Frontal cortex (tissue), 4 donors: ENCODE measurements around the gene FGR. TPM values are rescaled to one million over a fixed set of nuclear protein-coding genes. Genes with fewer than 3 reads are reported as not detected.

Experiments
- DNase-seq, 2 donors: peaks; one replicate each; pipeline ENCODE4 v3.0.0; 2012; ENCODE audit warnings: low spot score in 2 of 2
- FAIRE-seq: peaks from 2 replicates; lab custom pipeline; 2012; peaks lifted over from hg19 to GRCh38; lab: Jason Lieb, UNC
- total RNA-seq: library from RNA; depleted of rRNA; stranded (reverse); fragments of >200 nt; gene quantifications from one replicate; pipeline ENCODE4 v1.2.3, GENCODE V29; 2014
- donor health status: control.
- donor health status: control.
- donor health status: control.

Gene FGR
- total RNA-seq, 1 donor from 2014 or later = 0.41 TPM

DNA sequence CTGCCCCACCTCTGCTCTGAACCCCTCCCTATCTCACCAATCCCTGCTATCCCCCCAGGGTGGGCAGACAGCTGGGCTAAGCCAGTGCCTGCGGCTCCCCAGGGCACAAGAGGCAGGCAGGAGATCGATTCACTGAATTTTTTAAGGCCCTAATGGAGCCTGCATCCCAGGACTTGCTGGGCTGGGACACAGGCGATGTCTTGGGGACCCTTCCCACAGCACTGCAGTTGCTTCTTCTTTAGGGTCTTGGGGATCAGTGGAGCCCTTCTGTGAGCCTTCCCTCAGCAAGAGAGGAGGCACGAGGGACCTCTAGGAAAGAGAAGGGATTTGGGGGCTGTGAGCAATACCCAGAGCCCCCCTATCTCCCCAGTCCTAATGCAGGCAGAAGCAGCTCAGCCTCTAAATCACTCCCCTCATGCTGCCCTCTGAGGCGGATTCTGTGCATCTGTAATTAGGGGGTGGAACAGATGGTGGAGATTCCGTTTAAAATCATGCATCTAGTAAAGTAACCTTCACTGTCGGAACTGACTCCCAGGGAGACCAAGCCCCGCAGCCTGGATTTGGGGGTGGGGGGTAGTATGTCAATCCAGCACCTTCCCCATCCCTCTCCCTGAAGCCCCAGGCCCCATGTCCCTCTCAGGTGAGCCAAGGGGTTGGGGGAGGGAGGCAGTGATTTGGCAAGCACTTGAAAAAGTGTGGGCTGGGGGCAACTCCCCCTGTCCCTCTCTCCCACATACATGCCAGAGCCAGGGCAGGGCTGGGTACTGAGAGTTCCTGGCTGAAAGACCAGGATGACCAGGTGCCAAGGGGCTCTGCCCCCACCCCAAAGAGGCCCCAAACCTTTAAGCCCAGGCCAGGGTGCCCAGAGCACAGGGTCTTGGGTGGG lies 41.1 kb downstream of the FGR start:
- DNase-seq (no peak), FAIRE-seq (no peak)

DNA sequence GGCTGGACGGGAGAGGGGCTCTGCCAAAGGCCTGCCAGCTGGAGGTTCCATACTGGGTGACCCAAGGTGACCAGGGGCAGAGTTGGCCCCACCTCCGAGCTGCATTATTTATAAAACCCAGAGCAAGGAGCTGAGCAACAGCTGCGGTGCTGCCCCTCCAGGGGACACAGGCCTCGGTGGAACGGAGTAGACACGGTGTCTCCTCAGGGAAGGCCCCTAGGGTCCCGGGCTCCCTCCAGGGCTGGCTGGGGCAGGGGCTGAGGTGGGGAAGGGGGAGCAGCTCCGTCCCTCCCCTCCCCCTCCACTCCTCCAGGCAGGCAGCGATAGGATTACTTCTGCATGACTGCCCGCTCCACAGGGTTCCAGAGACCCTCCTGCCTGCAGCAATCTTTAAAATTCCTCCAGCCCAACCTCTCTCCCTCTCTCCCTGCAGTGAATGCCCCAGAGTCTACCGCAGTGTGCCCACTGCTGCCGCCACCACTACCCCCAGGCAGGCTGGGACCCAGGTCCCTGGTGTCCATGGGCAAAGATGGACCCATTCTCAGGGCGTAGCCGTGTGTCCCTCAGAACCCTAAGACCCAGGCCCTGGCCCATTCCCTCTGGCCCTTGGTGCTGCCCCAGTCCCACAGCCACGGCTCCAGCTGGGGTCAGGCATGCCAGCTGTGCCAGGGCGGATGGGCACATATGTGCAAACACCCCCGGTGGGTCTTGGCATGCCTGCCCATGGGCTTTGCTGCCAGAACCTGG lies 41.9 kb downstream of the FGR start:
- DNase-seq (no peak), FAIRE-seq (no peak)

DNA sequence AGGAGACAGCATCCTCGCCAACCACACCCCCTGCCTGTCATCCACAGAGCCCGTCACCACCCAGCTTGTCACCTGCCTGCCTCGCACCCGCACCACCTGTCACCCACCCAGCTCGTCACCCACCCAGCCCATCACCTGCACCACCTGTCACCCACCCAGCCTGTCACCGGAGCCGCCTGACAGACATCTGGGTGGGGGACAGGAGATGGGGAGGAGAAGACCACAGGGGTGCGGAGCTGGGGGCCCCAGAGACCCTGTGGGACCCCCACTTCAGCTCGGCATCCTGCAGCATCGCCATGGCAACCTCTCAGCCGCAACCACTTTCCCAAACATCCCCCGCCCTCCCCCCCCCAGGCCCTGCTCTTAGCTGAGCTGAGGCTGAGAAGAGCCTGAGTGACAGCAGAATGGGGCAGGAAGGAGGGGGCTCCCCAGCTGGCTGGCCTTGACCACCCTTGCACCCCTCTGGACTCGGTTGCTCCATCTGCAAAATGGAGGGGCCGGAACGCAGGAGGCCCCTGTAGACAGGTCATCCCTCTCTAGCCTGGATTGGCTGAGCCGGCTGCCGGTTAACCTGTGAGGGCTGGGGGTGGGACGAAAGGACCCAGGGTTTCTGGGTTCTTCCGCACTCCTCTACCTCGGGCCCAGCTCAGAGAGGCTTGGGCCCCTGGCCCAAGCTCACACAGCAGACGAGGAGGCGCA lies 42.6 kb downstream of the FGR start:
- no peak for DNase-seq
- FAIRE-seq = no peak

DNA sequence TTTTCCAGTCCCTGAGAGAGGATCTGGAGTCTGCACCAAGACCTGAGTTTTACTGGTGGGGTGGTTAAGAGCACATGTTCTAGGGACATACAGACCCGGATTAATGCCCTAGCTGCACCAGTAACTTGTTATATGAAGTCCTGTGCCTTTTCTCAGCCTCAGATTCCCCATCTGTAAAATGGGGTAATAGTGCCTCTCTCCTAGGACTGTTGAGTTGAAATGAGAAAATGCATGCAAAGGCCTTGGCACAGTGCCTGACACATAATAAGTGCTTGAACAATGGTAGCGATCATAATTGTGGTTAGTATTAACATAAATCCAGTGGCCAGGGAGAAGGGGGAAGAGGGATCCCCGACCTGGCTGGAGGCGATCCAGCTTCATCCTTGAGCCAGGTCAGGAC lies 43.4 kb downstream of the FGR start:
- FAIRE-seq (no peak), DNase-seq (no peak)

DNA sequence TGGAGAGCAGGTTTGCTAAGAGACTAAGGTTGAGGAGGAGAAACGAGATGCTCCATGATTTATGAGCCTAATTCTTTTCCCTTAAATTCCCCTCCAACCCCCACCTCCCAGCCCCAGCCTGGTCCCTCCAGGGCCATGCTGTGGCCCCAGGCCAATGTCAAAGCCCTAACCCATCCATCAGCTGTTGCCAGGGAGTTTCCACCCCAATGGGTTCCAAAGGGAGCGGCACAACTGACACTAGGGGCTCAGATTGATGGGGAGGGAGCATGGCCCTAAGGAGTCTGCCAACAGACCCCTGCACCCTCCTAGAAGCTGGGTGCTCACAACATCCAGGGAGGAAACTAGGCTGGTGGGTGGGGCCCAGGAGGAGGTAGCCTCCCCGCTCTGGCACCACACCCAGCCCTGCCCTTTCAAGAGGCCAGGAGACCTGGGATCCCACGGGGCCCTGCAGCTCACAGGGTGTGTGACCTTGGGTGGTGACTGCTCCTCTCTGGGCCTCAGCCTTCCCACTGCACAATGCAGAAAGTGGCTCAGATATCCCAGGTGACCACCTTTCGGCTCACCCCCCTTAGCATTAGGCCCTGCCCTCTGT lies 44.0 kb downstream of the FGR start:
- FAIRE-seq = no peak
- DNase-seq = no peak

DNA sequence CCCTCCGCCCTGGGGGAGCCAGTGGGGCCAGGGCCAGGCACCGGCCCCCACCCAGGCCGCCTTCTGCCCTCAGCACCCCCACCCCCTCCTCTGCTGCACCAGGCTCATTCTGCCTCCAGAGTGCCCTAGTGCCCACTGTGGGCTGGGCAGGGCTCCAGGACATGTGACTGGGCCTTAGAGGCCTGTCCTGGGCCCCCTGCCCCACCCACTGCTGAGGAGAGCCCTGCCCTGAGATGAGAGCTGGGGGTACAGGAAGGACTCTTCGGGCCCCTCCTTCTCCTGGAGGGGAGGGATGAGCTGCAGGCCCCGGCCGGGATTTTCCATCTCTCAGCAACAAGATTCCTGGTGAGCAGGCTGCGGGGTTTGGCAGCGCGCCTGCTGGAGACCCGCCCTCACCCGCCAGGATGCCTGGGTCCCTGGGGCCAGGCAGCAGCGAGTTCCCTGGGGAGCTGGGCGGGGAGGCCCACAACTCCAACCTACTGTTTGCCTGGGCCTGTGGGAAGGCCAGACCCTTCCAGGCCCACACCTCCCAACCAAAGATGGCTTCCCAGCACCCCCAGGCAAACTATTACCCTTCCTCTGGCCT lies 45.1 kb downstream of the FGR start:
- DNase-seq = peak in 1 of 2 donors; percentile 66
- FAIRE-seq = no peak

DNA sequence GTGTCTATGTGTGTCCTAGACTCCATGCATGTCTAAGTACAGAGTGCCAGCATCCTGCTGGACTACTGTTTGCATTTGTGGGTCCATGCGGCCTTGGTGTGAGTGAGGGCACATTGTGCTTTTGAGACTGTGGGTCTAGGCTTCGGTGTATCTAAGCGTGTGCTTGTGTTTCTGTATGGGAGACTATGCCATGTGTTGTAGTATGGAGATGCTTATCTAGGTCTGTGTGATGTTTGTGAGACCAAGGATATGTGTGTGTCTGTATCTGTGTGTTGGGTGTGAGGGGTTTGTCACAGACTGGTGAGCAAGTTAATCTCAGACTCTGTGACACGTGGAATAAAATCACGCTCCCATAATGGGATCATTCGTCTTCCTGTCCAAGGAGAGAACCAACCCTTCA lies 45.5 kb downstream of the FGR start:
- no peak for DNase-seq
- no peak for FAIRE-seq

DNA sequence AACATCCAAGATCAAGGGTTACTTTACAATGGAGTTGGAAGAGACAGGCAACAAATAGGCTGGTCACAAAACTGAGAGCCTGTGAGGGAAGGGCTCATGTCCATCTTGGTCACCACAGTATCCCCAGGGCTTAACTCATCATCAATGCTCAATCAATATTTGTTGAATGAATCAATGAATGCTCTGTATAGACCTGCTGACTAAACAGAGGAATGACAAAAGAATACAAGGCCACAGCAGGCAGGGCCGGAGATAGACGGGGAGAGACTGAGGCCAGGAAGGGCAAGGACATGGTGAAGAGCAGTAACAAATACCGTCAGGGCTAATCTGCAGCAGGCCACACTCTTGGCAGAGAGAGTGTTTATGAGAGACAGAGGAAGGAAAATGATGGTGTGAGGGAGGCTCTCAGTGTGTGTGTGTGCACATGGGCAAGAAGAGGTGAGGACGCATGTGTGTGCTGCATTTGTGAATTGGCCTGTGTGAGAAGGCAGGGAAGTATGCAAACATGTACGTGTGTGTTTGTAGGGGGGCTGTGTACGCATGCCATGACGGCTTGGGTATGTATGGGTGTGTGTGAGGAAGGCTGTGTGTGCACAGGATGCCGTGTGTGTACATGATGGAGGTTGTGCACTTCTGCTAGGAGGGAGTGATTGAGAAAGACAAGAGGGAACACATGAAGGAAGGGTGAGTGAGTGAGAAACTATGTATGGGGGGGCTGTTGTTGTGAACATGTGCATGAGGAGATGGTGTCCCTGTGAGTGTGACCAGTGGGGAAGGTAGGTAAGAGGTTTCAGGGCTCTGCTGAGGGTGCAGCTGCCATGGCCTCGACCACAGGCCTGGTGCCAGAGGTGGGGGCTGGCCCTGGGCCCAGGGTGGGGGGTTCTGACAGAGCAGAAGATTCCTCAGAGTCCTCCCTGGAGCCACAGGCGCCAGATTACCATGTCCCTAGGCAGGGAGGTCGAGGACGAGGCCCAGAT lies 46.4 kb downstream of the FGR start:
- no peak for DNase-seq
- FAIRE-seq = no peak

DNA sequence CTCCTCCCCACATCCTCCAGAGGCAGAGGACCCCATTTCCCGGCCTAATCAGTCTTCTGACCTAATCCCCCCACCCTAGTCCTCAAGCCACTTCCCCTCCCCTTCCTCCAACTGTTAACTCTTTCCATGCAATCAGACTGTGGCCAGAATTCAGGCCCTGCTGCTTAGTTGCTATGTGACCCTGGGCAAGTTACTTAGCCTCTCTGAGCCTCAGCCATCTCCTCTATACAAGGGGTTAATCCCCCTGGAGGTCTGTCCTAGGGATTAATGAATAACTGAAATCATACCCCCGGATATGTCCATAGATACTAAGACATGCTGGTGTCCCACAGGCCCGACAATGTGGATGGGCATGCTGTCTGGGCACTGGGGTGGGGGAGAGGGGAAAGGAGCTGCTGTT lies 49.3 kb downstream of the FGR start:
- DNase-seq = no peak
- FAIRE-seq = no peak

DNA sequence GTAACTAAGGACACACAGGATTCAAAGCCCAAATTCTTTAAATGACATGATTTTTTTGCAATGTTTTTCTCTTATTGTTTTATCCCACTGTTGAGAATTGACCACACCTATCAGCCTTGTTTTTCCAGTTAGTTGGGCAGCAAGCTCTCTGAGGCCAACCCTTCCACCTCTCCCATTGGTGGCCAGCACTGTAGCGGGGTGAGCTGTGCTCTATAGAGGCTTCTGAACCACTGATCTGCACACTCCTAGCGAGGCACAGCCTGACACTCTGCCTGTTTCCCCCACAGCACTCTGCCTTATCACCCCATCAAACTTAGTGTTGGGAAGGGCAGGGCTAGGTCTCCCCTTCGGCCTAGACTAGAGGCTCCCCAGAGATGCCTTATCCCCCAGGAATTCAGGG lies 50.5 kb downstream of the FGR start:
- no peak for FAIRE-seq
- DNase-seq = no peak

DNA sequence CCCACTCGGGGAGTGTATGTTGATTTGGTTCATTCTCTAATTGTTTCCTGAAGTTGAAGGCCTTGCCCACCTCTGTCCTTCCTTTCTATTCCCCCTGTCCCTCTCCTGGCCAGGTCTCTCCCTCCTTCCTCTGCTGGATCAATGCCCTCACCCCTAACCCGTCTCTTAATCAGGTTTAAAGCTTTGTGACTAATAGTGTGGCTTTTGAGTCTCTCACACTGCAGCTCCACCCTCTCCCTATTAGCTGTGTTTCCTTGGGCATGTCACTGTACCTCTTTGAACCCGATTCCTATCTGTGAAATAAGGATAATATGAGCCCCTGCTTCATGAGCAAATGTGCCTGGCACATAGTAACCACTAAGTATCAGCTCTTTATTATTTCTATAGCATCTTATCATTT lies 51.5 kb downstream of the FGR start:
- no peak for FAIRE-seq
- no peak for DNase-seq

DNA sequence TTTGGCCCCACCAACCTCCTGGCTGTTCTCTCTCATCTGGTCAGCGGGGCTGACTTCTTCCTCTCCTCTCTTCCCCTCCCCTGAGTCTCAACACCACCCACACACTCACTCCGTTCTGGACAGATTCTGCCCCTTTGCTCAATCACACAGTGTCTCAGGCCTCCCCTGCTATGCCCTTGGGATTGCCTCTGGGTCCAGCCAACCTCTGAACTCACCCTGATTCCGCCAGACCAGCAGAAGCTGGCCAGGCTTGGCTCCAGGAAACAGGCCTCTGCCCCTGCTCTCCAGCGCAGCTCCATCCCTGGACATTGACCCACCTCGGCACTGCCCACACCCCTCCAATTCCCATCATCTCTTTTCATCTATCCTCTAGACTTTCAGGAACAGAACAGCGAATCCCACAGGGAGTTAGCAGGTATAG lies 53.2 kb downstream of the FGR start:
- FAIRE-seq = no peak

DNA sequence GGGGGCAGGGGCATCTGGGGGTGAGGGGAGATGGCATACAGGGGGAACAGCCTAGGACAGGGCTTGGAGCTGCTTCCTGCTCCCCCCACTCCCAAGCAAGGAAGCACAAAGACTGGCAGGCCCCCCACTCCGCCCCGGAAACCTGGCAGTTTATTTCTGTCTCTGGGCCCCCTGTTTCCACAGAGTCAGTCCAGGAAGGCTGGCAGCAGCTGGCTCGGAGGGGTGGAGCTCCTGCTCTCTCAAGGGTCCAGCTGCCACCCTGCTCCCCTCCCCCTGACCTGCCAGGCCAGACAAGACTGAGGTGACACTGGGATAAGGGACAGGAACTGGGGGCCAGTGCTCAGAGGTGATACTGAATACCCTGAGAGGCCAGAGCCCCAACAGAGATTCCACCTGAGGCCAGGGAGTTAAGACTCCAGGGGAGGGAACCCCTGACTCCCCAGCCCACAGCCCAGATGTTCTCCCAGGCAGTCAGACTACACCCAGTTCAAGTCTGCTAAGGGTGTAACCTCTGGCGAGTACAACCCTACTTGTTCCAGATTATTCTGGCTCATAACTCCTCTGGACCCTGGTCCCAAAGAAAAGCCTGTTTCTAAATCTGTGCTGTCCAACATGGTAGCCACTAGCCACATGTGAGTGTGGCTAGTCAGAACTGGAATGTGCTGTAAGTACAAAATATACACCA lies 57.3 kb downstream of the FGR start:
- FAIRE-seq (no peak), DNase-seq (no peak)

More for the DNA sequence above, 53.2 kb downstream of the FGR start:
- DNase-seq = no peak

DNA sequence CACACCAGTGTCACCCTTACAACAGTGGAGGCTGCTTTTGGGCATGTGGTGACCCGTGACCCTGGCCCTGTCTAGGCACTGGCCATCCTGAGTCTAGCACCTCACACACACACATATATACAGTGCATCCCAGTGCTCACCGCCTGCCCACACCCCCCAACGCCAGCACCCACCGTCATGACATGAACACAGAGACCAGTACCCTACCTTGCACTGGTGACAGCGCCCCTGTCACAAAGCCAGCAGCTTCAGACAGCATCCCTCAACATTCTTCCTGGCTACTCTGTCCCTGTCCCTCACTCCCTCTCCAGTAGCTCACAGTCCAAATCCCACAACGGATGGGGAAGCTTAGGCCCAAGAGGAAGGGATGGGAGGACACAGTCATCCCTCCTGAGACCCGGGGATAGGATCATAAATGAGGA lies 58.2 kb downstream of the FGR start:
- FAIRE-seq = no peak

DNA sequence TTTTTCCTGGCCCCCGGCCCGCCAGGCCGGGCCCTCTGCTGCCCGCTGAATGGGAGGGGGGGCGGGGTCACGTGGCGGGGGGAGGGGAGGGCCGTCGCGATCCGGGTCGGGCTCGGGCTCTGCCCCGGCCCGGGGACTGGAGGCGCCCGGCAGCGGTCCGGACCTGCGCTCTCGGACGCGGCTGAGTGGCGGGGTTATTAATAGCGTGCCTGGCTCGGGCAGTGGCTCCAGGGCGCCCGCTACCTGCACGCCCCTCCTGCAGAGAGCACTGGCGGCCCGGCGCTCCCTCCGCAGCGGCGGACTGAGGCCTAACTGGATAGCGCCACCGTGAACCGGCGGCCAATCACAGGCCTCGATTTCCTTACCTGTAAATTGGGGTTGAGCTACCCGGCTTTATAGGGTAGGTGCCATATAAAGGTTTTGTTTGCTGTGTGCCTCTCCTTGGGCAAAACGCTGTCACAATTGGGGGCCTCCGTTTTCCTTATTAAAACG lies 59.1 kb downstream of the FGR start:
- no peak for FAIRE-seq

More for the DNA sequence above, 58.2 kb downstream of the FGR start:
- no peak for DNase-seq

DNA sequence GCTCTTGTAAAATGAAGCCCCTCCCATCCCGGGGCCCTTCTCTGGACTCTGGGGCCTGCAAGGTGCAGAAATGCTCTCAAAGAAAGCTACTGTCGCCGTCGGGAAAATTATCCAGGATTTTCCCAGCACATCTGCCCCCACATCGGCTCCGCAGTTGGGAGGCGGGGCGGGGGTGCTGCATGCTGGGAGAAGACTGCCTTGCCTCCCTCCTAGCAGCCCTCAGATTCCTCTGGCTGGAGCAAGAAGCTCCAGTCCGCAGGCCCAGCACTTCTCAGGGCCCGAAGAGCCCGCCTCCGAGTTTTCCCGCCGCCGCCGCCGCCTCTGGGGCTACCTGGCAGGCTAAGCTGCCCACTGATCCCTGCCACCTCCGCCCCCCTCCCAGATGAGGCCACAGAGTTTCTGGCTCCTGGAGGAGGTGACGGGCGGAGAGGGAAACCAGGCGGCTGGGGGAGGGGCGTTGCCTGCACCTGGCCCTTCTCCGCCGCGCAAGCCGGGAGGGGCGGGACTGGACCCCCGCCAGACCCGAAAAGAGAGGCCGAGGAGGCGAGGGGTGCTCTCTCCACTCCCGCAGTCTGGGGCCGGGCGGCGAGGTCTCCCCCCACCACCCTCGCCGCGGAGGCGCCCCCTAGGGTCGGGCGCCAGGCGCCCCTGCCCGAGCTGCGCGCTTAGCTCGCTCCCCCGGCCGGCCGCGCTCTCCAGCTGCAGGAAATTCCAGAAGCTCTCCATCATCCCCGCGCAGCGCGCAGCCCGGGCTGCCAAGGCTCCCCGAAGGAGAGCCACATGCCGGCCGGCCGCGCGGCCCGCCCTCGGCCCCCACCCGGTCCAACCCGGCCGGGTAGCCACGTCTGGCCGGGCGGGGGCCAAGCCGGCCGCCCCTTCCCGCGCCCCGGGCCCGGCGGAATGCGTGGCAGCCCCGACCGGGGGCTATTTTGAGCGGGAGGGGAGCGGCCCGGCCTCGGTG lies 59.8 kb downstream of the FGR start:
- FAIRE-seq = no peak
- DNase-seq = peak; percentile 67 to 78

More for the DNA sequence above, 59.1 kb downstream of the FGR start:
- peak; percentile 88 to 90 for DNase-seq
